GM12892 (cell line): Measurements from ENCODE around the gene CCDC18.
"Not testable (repeated sequence)": the region's sequence is repeated elsewhere in the genome, so short reads cannot be mapped to it uniquely, and the experiment has no call there.

Source experiments
- DNase-seq: peaks from one replicate; pipeline ENCODE4 v3.0.0; 2011; ENCODE audit not compliant: insufficient read length
- FAIRE-seq: peaks from 2 replicates; lab custom pipeline; 2011; peaks lifted over from hg19 to GRCh38; lab: Jason Lieb, UNC
- POLR2A ChIP-seq: IDR thresholded peaks from 2 replicates; pipeline ENCODE4 v1.6.1; 2011; ENCODE audit warnings: low read depth, low read length, control low read depth
- POLR2AphosphoS5 ChIP-seq: IDR thresholded peaks from 2 replicates; pipeline ENCODE4 v1.6.1; 2011; ENCODE audit warnings: low read depth, low read length, control low read depth
- TAF1 ChIP-seq: IDR thresholded peaks from 2 replicates; pipeline ENCODE4 v1.6.1; 2011; ENCODE audit warnings: low read depth, mild to moderate bottlenecking, control low read depth, low read length, borderline replicate concordance

Gene CCDC18

GRCh38 chr1:93253516-93253915, 73.0 kb downstream of the CCDC18 start:
- no peak for TF ChIP-seq POLR2AphosphoS5
- no peak for TF ChIP-seq POLR2A
- no peak for TF ChIP-seq TAF1
- DNase-seq, result no peak
- no peak for FAIRE-seq

DNA sequence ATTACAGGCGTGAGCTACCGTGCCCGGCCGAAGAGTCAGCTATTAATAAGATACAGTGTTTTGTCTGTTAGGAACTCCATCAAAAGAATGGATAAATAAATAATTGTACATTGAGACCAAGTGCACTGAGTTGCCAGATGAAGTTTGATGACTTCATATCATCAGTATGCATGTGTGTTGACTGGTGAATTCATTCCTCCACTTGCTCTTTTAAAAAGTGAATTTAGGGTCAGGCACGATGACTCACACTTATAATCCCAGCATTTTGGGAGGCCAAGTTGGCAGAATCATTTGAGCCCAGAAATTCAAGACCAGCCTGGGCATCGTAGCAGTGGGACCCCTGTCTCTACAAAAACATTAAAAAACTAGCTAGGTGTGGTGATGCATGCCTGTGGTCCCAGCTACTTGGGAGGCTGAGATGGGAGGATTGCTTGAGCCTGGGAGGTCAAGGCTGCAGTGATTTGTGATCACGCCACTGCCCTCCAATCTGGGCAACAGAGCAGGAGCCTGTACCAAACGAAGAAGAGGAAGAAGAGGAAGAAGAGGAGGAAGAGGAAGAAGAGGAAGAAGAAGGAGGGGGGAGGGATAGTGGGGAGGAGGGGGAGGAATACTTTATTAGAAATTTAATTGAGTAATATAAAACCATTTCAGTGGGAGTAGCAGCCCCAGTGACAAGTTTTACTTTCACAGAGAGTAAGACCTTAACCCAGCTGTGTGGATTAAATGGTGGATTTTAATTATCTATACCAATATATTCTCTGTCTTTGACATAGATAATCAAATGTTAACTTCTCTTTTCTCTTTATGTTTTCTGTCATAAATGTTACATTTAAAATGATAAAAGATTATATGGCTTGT, 74.9 kb downstream of the CCDC18 start:
- no peak for FAIRE-seq
- TF ChIP-seq POLR2A (no peak), TAF1 (no peak), POLR2AphosphoS5 (no peak)
- DNase-seq, result no peak

GRCh38 chr1:93256433-93256832, 75.9 kb downstream of the CCDC18 start:
- DNase-seq (no peak), FAIRE-seq (no peak)
- TF ChIP-seq TAF1 (no peak), POLR2AphosphoS5 (no peak), POLR2A (no peak)

DNA sequence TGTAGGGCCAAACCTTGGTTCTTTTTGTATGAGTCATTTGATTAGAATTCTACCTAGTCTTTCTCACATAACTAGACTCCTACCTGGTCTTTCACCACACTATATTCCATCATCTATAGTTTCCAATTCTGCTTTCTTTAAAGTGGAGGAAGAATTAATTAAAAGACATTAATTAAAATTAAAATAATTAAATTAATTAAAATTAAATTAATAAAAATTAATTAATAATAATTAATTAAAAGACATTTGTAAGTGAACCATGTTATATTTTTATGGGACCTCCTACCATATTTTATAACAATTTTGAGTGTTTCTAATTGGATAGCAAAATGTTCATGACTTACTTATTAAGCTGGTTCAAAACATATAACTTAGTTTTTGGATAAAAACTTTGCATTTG, 77.4 kb downstream of the CCDC18 start:
- DNase-seq (no peak), FAIRE-seq (no peak)
- TF ChIP-seq POLR2A, result no peak
- no peak for TF ChIP-seq POLR2AphosphoS5
- TF ChIP-seq TAF1, result no peak

DNA sequence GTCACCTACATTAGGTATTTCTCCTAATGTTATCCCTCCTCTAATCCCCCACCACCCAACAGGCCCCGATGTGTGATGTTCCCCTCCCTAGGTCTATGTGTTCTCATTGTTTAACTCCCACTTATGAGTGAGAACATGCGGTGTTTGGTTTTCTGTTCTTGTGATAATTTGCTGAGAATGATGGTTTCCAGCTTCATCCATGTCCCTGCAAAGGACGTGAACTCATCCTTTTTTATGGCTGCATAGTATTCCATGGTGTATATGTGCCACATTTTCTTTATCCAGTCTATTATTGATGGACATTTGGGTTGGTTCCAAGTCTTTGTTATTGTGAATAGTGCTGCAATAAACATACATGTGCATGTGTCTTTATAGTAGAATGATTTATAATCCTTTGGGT, 80.2 kb downstream of the CCDC18 start:
- not testable (repeated sequence) for DNase-seq, FAIRE-seq

- no peak for DNase-seq
- TF ChIP-seq POLR2AphosphoS5 (no peak), POLR2A (no peak), TAF1 (no peak)
- no peak for FAIRE-seq
These were observed 82.1 kb downstream of the CCDC18 start for GRCh38 chr1:93262645-93263044.

DNA sequence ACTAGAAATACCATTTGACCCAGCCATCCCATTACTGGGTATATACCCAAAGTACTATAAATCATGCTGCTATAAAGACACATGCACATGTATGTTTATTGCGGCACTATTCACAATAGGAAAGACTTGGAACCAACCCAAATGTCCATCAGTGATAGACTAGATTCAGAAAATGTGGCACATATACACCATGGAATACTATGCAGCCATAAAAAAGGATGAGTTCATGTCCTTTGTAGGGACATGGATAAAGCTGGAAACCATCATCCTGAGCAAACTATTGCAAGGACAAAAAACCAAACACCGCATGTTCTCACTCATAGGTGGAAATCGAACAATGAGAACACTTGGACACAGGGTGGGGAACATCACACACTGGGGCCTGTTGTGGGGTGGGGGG, 88.4 kb downstream of the CCDC18 start:
- DNase-seq, FAIRE-seq: not testable (repeated sequence)

DNA sequence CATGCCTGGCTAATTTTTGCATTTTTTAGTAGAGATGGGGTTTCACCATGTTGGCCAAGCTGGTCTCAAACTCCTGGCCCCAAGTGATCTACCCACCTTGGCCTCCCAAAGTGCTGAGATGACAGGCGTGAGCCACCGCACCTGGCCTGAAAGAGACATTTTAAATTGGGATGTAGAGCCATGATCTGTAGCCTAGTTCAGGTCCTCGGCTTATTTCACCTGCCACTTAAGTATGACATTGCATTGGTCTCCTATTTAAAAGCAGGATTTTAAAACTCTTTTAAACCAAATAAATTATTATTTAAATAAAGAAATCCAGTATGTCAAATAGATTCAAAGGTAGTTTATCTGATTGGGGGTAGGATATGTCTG, 94.7 kb downstream of the CCDC18 start:
- not testable (repeated sequence) for FAIRE-seq, DNase-seq

- TF ChIP-seq TAF1 (no peak), POLR2A (no peak), POLR2AphosphoS5 (no peak)
- FAIRE-seq, result no peak
- no peak for DNase-seq
These were observed 95.2 kb downstream of the CCDC18 start for GRCh38 chr1:93275634-93276295.

DNA sequence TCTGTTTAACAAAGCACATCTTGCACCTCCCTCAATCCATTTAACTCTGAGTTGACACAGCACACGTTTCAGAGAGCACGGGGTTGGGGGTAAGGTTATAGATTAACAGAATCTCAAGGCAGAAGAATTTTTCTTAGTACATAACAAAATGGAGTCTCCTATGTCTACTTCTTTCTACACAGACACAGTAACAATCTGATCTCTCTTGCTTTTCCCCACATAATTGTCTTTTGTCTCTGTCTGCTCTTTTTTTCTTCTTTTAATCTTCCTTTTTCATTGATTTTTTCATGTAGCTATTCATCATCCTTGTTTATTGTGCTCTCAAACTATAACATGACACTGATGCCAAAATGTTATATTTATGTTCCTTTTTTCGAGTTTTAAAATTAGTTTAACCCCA, 97.0 kb downstream of the CCDC18 start:
- DNase-seq, FAIRE-seq: not testable (repeated sequence)

GRCh38 chr1:93283496-93283895, 103.0 kb downstream of the CCDC18 start:
- no peak for FAIRE-seq
- DNase-seq, result no peak
- TF ChIP-seq POLR2A (no peak), TAF1 (no peak), POLR2AphosphoS5 (no peak)

DNA sequence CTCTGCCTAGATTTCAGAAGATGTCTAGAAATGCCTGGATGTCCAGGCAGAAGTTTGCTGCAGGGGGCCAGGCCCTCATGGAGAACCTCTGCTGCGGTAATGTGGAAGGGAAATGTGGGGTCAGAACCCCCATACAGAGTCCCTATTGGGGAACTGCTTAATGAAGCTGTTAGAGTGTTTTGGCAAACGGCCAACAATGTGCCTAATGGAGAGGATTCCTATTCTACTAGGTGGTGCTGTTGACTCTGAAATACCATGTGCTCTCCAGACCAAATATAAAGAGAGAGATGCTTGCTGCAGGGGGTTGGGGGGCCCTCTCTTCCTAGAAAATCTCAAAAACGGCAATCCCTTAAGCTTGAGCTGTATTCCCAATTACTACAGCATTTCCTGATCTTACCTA, 108.0 kb downstream of the CCDC18 start:
- DNase-seq, result no peak
- FAIRE-seq, result no peak
- TF ChIP-seq POLR2AphosphoS5, result no peak
- no peak for TF ChIP-seq TAF1
- no peak for TF ChIP-seq POLR2A
